H1 (cell line): ENCODE results near the gene TBC1D2. TPM values are rescaled to one million over a fixed set of nuclear protein-coding genes. Genes with fewer than 3 reads are reported as not detected.

ENCODE experiments used
- NRF1 ChIP-seq: IDR thresholded peaks from 2 replicates; pipeline ENCODE4 v1.6.1; 2011; ENCODE audit warnings: mild to moderate bottlenecking, low read depth, low read length, improper control_type of control experiment
- polyA plus RNA-seq, 7 experiments: library from polyadenylated mRNA; depleted of rRNA in 3 of 7; stranded (reverse) in 5 of 7; unstranded in 2 of 7; fragments of >200 nt in 5 of 7; fragments of 200-250 nt in 2 of 7; gene quantifications; 1 replicate in 5 of 7; 2 replicates in 1 of 7; 4 replicates in 1 of 7; pipeline versions ENCODE4 v1.2.1 to v1.2.3, GENCODE V29; 2011 to 2013; ENCODE audit warnings: missing spikeins in 2 of 7, mixed read lengths in 2 of 7
- total RNA-seq: library from RNA; stranded (reverse); fragmentation: NEBNext Ultra II Directional; extraction: Animal tissue kit (Norgen Biotek cat#: 25700); gene quantifications from 2 replicates; pipeline ENCODE4 v1.2.1, GENCODE V29; 2021

TBC1D2 gene
- total and polyA plus RNA-seq, 2 of the 8 experiments (the other 6 are each of a cell fraction or from before 2014, with no cell fraction given), result 7.4 TPM

GRCh38 chr9:98295824-98296223, 40.4 kb upstream of the TBC1D2 start (continued):
- no peak for TF ChIP-seq NRF1
